Neutrophil (primary cell): ENCODE data around the gene PRKCG.

Experiments
- H3K27ac ChIP-seq: fragments of 200-600 bp; sonication (generic); 2 replicates; pipeline ENCODE4 v1.5.1; 2016; ENCODE audit warnings: mild to moderate bottlenecking, moderate library complexity
- H3K27me3 ChIP-seq: fragments of 200-600 bp; sonication (generic); 2 replicates; pipeline ENCODE4 v1.6.0; 2016; ENCODE audit warnings: mild to moderate bottlenecking
- H3K36me3 ChIP-seq: fragments of 200-600 bp; sonication (generic); 2 replicates; pipeline ENCODE4 v1.5.1; 2017
- H3K4me1 ChIP-seq, 2 experiments: fragments of 200-600 bp in 1 of 2; sonication (generic) in 1 of 2; 1 replicate in 1 of 2; 2 replicates in 1 of 2; pipeline versions ENCODE4 v1.5.1 to v1.6.1; 2013 to 2016; ENCODE audit warnings: low read depth in 1 of 2, low read length in 1 of 2, mild to moderate bottlenecking in 1 of 2, moderate library complexity in 1 of 2; ENCODE audit not compliant: control insufficient read depth in 1 of 2, insufficient read depth in 1 of 2
- H3K4me3 ChIP-seq, 2 experiments: fragments of 200-600 bp in 1 of 2; sonication (generic) in 1 of 2; 1 replicate in 1 of 2; 2 replicates in 1 of 2; pipeline ENCODE4 v1.5.1; 2013 to 2016; ENCODE audit warnings: low read depth in 1 of 2, low read length in 1 of 2, mild to moderate bottlenecking in 1 of 2, moderate library complexity in 1 of 2
- H3K9me3 ChIP-seq: fragments of 200-600 bp; sonication (generic); 2 replicates; pipeline ENCODE4 v1.5.1; 2016
- CTCF ChIP-seq: fragments of 200-600 bp; sonication (generic); IDR thresholded peaks from 2 replicates; pipeline ENCODE4 v1.5.1; 2016; ENCODE audit warnings: antibody characterized with exemption

The PRKCG gene

GRCh38 chr19:53880711-53881481, 1.1 kb upstream of the PRKCG start:
- peak overlapping the region in 1 of 2 experiments; percentile 60 for H3K4me3 ChIP-seq
- no peaks in the 10 kb centered on the region for H3K9me3 ChIP-seq
- peaks cover 11% of the 10 kb centered on the region for H3K36me3 ChIP-seq
- no peak overlapping the region for H3K27ac ChIP-seq
- peaks cover 51% of the 10 kb centered on the region for H3K27me3 ChIP-seq
- peaks cover 54 to 55% of the 10 kb centered on the region in 2 experiments for H3K4me1 ChIP-seq
- TF ChIP-seq CTCF: no peak

GRCh38 chr19:53882391-53883050, 524 bp downstream of the PRKCG start:
- peaks cover 38 to 39% of the 10 kb centered on the region in 2 experiments for H3K4me1 ChIP-seq
- peak overlapping the region; percentile 1 for H3K27ac ChIP-seq
- H3K36me3 ChIP-seq: no peaks in the 10 kb centered on the region
- peaks cover 67% of the 10 kb centered on the region for H3K27me3 ChIP-seq
- no peak for TF ChIP-seq CTCF
- H3K9me3 ChIP-seq: no peaks in the 10 kb centered on the region
- H3K4me3 ChIP-seq: peak overlapping the region; percentile 48 to 60

GRCh38 chr19:53883231-53883661, 1.2 kb downstream of the PRKCG start:
- peaks cover 31 to 39% of the 10 kb centered on the region in 2 experiments for H3K4me1 ChIP-seq
- no peak overlapping the region for H3K27ac ChIP-seq
- peaks cover 75% of the 10 kb centered on the region for H3K27me3 ChIP-seq
- H3K9me3 ChIP-seq: no peaks in the 10 kb centered on the region
- H3K4me3 ChIP-seq: no peak overlapping the region
- no peaks in the 10 kb centered on the region for H3K36me3 ChIP-seq
- no peak for TF ChIP-seq CTCF

GRCh38 chr19:53883741-53884140, 1.7 kb downstream of the PRKCG start:
- H3K27ac ChIP-seq: no peak overlapping the region
- no peak for TF ChIP-seq CTCF
- H3K4me3 ChIP-seq: no peak overlapping the region
- peaks cover 80% of the 10 kb centered on the region for H3K27me3 ChIP-seq
- H3K36me3 ChIP-seq: no peaks in the 10 kb centered on the region
- no peaks in the 10 kb centered on the region for H3K9me3 ChIP-seq
- H3K4me1 ChIP-seq: peaks cover 29 to 37% of the 10 kb centered on the region in 2 experiments

GRCh38 chr19:53884256-53884655, 2.3 kb downstream of the PRKCG start:
- Histone ChIP-seq H3K36me3 (no peaks in the 10 kb centered on the region), H3K27me3 (peaks cover 85% of the 10 kb centered on the region), H3K9me3 (no peaks in the 10 kb centered on the region), H3K27ac (no peak overlapping the region), H3K4me1 (peaks cover 25 to 32% of the 10 kb centered on the region in 2 experiments), H3K4me3 (no peak overlapping the region)
- no peak for TF ChIP-seq CTCF
